HG03060 (cell line): Measurements from ENCODE around the gene CDC42BPA.
A peak's percentile ranks its signal among the peaks of the same experiment; 100 is the strongest.
"Not testable (repeated sequence)": the region's sequence is repeated elsewhere in the genome, so short reads cannot be mapped to it uniquely, and the experiment has no call there.

Source experiments
- ATAC-seq: cut with Tn5 transposase; IDR thresholded peaks from one replicate; pipeline ENCODE4 v1.9.1; 2021; ENCODE audit warnings: low read depth, moderate number of reproducible peaks; ENCODE audit not compliant: unreplicated experiment

Gene CDC42BPA

DNA sequence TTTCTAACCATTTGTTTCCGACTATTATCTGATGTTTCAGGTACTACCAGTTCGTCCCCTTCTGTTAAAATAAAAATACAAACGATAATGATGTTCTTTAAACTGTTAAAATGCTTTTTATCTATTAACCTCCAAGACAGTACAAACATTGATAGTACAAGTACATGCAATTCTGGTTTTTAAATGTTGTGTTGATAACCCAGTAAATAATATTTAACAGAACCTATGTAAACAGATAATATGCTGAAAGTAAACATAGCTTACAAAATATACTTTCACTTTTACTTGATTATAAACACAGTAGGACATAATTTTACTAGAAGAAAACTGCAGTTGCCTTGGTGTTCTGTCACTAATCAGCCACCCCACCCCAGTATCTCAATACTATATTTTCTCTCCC, 301.3 kb downstream of the CDC42BPA start:
- ATAC-seq: no peak

DNA sequence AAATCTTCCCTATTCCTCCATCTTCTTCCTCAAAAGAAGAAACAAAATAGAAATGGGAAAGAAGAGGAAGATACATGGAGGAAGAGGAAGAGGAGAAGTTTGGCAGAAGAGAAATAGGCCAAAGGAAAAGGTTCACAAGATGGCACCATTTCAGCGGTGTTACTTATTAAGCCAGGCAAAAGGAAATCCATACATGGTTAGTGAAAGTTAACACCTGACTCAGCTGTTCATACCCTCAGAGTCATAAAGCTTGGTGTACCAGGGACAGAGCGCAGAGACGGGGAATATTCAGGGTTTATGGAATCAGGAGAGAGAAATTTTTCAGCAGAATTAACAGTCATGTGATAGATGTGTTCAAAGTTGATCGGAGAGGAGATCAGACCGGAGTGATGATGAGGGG, 307.6 kb downstream of the CDC42BPA start:
- no peak for ATAC-seq

DNA sequence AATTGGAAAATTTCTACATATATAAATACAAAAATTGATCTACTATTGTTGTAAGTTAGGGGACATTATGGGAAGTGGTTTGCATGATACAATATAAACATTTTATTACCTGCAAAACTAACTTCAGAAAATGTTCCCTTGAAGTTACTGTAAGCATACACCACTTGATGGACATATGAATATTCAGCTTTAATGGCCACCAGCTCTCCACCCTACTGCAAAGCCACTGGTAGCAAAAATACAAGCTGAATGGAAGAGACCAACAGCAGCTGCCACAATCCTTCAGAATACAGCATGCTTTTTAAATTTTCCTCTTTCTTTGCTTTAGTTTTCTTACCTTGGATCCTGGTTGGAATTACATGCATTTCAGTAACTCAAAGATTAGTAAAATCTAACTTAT, 308.4 kb downstream of the CDC42BPA start:
- no peak for ATAC-seq

DNA sequence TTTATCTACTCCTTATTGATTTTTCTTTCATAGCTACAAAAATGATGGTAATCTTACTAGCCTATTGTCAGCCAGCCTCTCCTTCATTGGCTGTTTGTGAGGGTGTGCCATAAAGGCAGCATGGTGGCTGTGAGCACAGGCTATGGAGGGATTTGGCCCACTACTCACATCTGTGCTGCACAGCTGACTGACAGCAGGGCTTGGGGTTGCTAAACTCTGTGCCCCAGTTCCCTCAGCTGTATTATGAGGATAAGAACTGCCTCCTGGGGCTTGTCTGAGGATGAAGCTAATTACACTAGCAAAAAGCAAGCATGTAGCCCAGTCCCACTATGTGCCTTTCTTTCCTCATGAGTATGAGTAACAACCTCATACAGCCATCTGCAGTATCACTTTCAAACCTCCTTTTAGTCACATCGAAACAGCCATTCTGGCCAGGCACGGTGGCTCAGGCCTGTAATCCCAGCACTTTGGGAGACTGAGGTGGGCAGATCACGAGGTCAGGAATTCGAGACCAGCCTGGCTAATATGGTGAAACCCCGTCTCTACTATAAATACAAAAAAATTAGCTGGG, 312.0 kb downstream of the CDC42BPA start:
- no peak for ATAC-seq

DNA sequence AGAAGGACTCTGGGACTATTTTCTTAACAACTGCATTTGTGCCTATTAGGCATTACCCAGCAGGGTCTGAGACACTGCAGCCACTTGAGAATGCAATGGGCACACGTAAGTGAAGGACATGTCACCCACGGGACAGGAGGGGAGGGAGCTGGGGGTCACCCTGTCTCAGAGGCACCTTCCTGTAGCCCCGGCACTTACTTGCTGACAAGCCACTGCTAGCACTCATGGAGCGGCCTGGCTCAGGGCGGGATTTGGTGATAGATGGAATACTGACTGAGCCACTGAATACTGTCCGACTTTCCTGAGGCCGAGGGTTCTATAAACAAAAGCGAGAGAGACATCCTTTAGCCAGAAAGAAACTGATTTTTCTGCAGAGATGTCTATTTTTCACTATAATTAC, 313.5 kb downstream of the CDC42BPA start:
- ATAC-seq: no peak

DNA sequence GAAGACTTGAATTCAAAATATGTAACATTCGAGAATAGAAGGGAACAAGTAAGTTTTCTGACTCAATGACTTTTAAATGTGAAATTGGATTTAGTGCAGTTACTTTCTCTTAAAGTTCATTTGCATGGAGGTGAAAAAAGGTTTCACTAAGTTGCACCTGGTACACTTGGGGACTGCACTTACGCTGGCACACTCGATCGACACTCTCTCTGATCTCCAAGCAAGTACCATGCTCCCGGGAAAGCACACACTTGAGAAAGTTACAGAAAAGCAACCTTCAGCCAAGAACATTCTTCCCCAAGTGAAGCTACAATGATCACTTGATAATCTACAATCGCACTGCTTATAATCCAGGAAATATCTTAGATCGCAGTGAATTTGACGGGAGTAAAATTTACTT, 315.1 kb downstream of the CDC42BPA start:
- ATAC-seq: no peak

DNA sequence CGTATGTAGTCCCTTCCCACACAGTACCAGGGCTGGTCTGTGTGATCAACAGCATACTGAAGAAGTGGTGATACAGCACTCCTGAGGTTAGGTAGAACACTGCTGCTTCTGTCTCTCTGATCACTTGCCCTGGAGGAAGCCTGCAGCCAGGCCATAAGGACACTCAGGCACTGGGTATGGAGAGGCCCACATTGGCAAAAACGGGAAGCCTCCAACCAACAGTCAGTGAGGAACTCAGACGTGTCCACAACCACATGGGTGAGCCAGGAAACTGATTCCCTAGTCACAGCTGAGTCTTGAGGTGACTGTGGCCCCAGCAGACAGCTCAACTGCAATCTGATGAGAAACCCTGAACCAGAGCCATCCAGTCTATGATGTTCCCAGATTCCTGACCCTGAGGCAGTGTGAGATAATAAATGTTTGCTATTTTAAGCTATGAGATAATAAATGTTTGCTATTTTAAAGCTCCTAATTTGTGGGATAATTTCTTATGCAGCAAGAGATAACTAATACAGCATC, 315.7 kb downstream of the CDC42BPA start:
- no peak for ATAC-seq

DNA sequence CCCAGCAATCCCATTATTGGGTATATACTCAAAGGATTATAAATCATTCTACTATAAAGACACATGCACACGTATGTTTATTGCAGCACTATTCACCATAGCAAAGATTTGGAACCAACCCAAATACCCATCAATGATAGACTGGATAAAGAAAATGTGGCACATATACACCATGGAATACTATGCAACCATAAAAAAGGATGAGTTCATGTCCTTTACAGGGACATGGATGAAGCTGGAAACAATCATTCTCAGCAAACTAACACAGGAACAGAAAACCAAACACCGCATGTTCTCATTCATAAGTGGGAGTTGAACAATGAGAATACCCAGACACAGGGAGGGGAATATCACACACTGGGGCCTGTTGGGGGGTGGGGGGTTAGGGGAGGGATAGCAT, 318.7 kb downstream of the CDC42BPA start:
- not testable (repeated sequence) for ATAC-seq

DNA sequence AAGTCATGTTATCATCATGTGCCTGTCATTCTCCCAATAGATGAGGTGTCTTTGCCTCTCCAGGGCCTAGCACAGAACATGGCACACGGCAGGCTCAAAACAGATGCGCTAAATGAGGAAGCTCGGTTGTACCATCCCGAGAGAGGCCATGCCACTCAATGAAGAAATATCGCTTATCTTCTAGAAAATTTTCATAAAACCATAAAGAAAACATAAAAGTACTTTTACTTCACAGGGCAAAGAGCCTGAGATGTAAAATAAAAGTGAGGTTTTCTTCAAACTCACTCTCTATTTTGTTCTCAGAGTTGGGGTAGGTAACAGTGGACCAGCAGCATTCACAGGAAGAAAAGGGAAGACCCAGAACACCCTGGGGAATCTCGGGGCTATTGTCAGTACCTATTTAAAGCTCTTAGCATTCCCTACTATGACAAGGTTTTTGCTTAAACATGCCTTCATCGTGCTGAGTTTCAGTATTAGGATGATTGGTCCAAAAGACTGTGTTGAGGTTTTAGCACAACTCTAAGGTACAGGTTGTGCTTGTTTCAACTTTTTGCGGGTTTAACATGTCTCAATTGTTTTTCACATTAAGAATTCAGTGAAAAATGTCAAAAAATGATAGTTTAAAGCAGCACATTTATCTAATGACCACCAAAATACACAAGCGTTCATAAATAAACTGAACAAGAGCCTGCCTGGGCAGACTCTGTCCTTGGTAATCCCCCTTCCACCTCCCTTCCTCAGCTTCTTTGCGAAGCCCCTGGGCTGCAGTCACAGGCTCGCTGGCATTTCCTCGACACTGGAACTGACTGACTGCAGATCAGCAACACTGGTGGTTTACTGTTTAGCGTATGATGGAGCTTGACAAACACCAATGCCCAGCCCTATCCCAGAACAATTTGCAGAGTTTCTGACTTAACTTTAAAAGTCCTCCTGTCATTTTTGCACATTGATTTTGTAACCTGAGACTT, 322.6 kb downstream of the CDC42BPA start:
- peak; percentile 92 for ATAC-seq

DNA sequence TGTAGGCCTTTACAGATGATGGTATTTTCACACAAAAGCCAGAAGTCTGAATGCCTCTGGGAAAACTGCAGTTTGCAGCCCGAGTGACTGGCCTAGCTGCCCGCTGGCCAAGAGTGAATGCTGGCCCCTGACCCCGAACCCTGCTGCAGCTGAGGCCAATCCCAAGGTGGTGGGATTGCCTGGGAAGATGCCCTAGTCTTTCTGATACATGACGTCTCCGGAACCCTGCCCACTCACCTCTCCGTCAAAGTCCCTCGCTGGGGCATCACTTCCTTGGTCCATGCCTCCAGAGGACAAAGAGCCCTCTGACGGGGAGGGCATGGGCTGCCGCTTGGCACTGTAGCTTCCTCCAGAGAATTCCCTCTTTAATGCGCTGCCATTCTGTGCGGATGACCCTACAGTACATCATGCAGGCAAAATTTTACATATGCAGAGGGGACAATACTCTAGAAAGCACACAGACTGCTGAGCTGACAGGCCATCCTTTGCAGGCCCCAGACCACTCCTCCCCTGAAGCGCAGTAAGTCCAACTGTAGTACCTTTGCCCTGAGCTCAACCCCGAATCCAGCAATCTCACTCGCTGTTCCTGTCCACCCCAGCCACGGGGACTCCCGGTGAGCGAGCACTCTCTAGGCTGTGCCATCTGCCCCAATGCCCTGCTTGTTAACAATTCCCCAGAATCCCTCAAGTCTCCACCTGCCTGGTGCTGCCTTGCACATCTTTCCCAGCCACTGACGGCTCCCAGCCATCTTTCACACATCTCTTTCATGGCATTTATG, 323.5 kb downstream of the CDC42BPA start:
- ATAC-seq: no peak

DNA sequence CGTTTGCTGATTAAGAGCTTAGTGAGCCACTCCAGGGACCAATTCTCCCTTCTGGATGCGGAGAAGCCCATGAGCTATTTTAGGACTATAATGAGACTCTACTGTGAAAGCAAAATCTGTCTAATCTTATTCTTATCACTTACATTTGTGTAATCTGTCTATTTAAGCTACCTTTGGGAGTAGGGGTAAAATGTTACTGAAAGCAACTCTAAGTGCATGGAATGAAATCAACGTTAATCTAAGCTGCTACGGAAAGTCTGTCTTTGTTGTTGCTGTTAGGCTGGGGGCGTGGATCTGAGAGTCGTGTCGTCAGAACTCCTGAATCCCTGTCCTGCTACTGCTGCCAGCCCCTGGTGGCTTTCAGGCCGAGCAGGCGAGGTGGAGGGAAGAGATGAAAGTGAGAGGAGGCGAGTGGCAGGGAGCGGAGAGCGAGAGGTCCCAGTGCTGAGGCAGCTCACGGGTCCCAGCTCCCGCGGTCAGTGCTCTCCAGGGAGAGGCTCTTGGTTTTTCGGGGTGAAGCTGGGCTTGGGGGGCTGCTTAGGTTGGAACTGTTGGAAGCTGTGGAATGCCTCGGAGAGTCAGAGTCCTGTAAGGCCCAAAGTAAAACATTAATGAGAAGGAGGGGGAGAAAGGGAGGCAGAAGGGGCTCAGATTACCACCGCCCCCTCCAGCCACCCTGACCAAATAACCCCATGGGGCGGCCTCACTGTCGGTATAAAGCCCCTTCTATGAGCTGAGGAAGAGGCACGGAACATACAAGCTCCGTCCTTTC, 324.3 kb downstream of the CDC42BPA start:
- no peak for ATAC-seq

DNA sequence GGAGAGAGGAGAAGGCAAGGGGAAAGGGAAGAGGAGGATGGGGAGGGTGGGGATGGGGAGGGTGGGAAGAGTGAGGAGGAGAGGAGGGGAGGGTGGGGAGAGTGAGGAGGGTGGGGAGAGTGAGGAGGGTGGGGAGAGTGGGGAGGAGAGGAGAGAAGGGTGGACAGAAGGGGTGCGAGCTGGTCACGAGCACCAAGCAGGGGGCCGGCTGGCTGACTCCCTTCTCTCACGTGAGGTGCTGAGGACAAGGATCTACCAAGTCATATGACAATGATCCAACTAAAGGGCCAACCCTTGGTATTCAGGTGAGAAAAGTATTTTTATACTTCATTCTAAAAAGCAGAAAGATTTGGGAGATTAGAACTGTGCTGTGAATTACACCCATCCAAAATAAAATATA, 326.4 kb downstream of the CDC42BPA start:
- no peak for ATAC-seq

DNA sequence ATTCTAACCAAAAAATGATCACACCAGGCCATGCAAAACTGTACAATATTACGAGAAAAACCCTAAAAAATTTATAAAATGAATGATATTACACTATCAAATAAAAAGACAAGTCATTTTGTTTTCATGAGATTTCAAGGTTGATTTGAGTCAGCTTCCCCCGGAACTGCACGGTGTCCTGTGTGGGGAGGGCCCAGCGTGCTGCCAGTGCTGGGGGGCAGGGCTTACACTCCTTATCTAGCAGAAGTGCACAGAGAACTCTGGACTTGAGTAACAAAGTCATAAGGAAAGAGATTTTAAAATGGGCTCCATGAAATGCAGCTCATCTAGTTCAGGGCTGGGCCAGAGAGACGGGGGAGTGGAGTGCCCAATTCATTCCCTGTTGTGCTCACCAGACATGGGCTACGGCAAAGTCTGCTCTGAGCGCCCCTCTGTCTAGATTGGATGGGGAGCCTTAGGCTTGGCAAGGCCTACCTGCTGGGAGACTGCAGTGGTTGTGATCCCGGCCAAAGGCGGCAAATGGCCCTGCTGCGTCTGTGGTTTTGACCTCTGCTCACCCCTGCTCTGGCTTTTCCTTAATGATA, 328.1 kb downstream of the CDC42BPA start:
- ATAC-seq: peak; percentile 49

DNA sequence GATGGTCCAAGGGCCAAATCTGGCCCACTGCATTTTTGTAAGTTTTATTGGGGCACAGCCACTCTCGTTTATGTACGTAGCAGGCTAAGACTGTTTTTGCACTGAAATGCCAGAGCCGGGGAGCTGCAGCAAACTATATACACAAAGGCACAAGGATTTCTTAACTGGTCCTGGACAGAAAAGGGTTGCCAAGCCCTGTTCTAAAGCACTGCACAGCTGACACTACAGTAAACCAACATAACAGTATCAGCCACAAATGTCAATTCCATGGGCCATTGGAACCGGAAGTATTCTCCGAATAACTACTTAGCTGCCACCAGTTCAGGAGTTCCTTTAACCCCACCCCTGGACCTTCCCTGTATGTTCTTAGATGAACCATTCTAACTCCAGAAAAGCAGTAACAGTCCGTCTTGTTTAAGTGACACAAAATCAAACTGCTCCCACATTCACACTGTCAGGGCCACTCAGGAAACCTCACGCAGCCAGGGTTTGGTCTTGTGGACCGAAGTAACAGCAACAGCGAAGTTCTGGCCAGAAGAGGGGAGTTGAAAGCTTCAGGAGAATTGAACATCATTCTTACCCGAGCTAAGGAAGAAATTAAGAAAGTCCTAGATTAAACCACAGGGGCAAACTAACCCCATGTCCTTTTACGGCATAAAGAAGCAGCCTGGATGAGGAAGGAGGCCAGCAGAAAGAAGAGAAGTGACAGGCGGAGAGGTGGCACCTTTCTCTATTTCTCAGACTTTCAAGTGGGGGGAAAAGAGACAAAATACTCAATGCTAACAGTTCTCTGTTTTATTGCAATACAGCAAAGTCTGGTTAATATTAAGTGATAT, 329.0 kb downstream of the CDC42BPA start:
- ATAC-seq: no peak

DNA sequence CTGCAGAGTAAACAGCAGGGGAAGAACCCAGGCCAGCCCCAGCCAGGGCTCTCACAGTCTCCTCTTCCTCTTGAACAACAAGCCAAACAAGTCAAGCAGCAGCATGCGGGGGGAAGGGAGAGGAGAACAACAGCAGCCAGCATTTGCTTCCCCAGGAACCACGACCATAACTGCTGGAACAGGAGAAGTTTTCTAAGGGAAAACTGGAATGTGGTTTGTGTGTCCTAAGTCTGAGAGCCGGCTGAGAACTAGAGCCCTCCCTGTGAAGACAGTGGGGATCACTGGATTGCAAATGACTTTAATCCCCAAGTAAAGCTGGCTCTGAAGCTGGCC, 330.0 kb downstream of the CDC42BPA start:
- ATAC-seq: no peak

DNA sequence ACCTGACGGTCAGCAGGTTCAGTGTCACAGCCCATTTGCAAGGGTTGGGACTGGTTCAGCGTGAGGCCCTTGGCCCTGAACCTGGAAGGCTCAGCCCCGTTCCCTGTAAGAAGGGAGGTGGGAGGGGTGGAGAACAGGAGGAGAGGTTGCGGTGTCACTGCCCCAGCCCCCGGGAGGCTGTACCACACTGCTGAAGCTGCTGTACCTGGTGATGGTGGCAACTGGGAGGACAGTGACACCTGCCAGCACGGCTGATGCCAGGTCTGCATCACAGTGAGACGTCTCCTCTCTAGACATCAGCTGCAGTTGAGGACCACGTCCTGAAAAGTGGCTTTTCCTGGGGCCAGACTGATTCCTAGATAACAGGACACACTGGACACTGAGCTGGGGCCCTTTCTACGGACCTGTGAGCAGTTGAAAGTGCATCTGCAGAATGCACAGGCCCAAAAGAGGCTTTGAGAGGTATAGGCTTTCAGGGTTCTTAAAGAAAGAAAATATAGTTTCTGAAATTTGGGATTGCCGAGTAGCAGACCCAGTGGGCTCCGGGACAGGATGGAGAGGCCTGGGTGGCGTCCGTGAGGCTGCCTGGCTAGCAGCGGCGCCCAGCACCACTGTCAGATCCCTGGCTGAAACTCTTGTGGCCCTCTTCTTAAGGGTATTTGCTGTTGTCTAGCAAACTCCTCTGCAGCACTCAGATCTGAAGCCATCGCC, 330.5 kb downstream of the CDC42BPA start:
- ATAC-seq: no peak

DNA sequence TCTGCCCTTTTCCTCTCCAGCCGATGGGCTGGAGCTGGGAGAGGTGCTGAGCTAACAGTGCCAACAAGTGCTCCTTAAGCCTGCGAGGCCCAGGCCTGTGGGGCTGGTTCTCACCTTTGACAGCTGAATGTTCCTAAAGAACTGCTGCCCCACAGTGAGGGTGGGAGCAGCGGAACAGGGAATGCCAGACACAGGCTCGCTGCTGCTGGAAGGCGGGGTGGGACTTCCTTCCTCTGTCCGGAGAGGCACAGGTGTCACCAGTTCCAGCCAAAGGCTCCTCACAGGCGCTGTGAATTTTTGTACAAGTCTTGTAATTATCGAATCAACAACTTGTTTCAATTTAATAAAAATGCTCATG, 331.1 kb downstream of the CDC42BPA start:
- ATAC-seq: no peak

DNA sequence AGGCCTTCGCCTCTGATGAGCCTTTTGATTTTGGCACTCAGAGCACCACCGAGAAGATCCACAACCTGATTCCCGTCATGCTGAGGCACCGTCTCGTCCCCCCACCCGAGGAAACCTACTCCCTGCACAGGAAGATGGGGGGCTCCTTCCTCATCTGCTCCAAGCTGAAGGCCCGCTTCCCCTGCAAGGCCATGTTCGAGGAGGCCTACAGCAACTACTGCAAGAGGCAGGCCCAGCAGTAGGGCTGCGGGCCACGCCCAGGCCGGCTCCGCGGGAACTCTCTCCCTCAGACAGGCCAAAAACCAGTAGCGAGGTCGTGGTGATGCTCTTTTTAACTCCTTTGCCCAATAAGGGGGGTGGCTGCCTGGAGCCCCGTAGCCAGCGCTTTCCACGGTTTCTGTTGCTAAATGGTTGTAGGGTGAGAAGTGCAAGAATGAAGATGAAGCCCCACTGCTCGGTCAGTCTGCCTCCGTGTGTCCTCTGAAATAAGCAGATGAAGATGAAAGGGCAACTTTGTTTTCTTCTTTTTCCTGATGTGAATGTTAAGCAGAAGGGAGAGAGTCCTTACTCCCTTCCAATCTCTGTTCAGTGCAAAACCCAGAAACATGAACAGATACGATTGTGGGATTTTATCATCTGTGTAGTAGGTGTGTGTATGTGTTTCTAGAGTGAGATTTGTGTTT, 331.7 kb downstream of the CDC42BPA start:
- ATAC-seq: no peak
